NCI-H2196 treated with DMSO at 0.1 percent for 48 hours (cell line): ENCODE data around the gene PTPDC1.
"Not testable (repeated sequence)": the region's sequence is repeated elsewhere in the genome, so short reads cannot be mapped to it uniquely, and the experiment has no call there.

Experiments used
- DNase-seq: peaks from one replicate; lab custom pipeline; 2025; ENCODE audit not compliant: unreplicated experiment; lab: John Stamatoyannopoulos, UW

Gene PTPDC1

DNA sequence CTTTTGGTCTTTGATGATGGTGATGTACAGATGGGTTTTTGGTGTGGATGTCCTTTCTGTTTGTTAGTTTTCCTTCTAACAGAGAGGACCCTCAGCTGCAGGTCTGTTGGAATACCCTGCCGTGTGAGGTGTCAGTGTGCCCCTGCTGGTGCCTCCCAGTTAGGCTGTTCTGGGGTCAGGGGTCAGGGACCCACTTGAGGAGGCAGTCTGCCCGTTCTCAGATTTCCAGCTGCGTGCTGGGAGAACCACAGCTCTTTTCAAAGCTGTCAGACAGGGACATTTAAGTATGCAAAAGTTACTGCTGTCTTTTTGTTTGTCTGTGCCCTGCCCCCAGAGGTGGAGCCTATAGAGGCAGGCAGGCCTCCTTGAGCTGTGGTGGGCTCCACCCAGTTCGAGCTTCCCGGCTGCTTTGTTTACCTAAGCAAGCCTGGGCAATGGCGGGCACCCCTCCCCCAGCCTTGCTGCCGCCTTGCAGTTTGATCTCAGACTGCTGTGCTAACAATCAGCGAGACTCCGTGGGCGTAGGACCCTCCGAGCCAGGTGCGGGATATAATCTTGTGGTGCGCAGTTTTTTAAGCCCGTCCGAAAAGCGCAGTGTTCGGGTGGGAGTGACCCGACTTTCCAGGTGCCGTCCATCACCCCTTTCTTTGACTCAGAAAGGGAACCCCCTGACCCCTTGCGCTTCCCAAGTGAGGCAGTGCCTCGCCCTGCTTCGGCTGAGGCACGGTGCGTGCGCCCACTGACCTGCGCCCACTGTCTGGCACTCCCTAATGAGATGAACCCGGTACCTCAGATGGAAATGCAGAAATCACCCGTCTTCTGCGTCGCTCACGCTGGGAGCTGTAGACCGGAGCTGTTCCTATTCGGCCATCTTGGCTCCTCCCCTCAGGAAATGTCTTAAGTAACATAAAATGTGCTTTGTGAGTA, 10.2 kb downstream of the PTPDC1 start:
- DNase-seq, result not testable (repeated sequence)

DNA sequence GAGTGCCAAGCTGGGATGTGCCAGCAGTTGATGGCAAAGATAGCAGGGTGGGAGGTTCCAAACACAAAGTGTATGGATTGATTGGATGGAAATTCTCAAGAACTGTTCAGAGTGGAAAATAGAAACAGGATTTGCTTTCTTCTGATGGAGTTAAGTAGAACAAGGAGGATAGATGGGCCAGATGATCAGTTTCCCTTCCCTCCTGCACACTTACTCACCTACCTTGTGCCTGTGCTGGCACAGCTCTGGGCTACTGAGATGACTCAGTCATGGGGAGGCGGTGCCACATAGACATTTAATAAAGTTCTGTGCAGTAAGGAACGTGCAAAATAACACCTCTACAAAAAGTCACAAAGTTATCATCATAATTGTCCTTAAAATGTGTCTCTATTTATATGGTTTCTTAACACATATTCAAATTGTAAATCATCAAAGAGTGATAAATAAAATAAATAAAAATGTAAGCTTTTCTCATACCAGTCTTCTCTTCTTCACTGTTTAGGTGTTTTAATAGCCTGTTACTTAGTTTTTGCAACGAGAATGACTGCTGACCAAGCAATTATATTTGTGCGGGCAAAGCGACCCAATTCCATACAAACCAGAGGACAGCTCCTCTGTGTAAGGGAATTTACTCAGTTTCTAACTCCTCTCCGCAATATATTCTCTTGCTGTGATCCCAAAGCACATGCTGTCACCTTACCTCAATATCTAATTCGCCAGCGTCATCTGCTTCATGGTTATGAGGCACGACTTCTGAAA, 12.7 kb downstream of the PTPDC1 start:
- no peak for DNase-seq

GRCh38 chr9:94097788-94098414, 13.6 kb downstream of the PTPDC1 start:
- no peak for DNase-seq

- no peak for DNase-seq
Observed at GRCh38 chr9:94100152-94100879, 16.1 kb downstream of the PTPDC1 start.

GRCh38 chr9:94101162-94101853, 17.0 kb downstream of the PTPDC1 start:
- no peak for DNase-seq

DNA sequence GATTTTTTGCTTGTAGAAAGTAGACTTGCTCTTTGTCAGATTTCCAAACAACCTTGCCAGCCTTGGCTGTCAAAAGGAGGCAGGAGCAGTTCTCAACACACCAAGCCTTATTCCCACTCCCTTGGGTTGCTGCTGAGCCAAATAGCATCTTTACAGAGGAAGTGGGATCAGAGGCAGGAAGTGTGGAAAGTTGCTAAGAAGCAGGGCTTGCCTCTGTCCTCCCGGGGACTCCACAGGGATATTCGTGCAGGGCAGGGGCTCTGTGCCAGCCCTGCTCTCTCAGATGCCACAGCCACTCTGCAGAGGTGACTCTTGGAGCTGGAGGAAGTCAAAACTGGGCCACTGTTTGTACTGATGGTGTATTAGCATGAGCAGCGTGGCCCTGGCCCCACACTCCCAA, 24.3 kb downstream of the PTPDC1 start:
- no peak for DNase-seq

- no peak for DNase-seq
Observed at GRCh38 chr9:94110821-94111252, 26.6 kb downstream of the PTPDC1 start.

DNA sequence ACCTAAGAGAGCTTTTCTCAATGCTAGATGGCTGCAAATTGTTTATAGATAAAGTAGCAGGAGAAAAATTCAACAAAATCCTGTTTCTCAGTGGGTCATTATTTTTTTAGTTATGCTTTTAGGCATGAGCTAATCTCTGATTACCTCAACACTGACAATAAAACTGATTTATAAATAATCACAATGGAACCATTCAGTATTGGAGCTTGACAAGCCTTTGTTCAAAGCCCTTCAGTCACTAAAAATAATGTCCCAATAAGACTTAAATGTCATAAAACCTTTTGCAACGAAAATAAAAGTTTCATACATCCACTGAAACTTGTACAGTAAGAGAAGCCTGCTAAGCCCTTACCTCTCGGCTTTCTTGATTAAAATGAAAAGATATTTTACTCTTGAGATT, 27.2 kb downstream of the PTPDC1 start:
- no peak for DNase-seq

GRCh38 chr9:94112716-94113465, 28.6 kb downstream of the PTPDC1 start:
- no peak for DNase-seq

GRCh38 chr9:94120088-94120487, 35.8 kb downstream of the PTPDC1 start:
- not testable (repeated sequence) for DNase-seq

DNA sequence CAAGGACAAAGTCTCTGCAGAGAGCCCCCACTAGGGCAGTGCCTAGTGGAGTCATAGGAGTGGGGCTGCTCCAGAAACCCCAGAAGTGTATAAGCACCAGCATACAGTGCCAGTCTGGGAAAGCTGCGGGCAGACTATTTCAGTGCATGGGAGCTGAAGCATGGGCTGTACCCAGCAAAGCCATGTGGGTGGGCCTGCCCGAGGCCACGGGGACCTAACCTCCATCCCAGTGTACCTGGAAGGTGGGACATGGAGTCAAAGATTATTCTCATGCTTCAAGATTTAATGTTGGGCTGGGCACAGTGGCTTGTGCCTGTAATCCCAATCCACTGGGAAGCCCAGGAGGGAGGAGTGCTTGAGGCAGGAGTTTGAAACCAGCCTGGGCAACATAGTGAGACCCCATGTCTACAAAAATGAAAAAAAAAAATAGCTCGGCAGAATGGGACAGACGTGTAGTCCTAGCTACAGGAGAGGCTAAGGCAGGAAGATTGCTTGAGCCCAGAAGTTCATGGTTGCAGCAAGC, 36.7 kb downstream of the PTPDC1 start:
- no peak for DNase-seq

- DNase-seq, result no peak
Observed at GRCh38 chr9:94126844-94127243, 42.6 kb downstream of the PTPDC1 start.

DNA sequence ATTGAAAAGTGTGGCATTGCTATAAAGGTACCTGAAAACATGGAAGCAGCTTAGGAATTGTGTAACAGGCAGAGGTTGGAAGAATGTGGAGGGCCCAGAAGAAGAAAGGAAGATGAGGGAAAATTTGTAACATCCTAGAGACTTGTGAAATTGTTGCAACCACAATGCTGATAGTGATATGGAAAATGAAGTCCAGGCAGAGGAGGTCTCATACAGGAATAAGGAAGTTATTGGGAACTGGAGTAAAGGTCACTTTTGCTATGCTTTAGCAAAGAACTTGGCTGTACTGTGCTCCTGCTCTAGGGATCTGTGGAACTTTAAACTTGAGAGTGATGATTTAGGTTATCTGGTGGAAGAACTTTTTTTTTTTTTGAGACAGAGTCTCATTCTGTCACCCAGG, 43.5 kb downstream of the PTPDC1 start:
- no peak for DNase-seq

DNA sequence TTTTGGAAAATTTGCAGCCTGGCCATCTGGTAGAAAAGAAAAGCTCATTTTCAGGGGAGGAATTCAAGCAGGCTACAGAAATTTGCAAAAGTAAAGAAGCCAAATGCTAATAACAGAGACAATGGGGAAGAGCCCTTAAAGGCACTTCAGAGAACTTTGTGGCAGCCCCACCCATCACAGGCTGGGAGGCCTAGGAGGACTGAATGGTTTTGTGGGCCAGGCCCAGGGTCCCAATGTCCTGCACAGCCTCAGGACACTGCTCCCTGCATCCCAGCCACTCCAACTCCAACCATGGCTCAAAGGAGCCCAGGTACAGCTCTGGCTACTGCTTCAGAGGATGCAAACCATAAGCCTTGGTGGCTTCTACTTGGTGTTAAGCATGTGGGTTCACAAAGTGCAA, 44.3 kb downstream of the PTPDC1 start:
- DNase-seq, result no peak

- DNase-seq, result no peak
Observed at GRCh38 chr9:94134629-94135028, 50.4 kb downstream of the PTPDC1 start.

- no peak for DNase-seq
Observed at GRCh38 chr9:94135222-94135621, 51.0 kb downstream of the PTPDC1 start.

DNA sequence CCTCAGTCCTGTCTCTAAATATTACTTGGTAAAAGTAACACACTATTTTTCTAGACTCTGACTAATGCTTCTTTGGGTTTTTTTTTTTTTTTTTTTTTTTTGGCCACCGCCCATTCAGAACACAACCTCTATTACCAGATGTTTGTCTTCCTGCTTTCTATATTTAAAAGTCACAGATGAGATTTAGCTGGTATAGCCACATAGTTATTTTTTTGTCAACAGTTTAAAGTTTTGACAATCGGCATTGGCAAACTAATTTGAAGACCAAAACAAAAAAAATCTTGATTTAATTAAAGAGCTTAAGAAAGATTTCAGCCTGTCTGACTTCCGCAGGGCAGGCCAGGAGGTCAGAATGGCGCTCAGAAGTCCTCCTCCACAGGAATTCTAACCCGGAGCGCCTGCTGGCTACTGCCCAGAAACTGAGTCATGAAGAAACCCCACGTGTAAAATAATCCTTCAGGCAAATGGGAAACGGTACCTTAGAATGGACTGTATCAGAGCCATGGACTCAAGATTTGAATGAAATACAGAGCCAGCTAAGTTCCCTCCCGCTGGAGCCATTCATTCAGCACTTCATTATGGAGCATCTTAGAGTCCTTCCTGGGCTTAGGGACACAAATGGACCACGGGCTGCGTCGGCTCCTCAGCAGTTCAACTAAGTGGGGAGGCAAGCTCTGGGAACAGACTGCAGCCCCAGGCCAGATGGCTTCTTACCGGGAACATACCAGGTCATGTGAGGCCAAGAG, 55.6 kb downstream of the PTPDC1 start:
- DNase-seq, result no peak

DNA sequence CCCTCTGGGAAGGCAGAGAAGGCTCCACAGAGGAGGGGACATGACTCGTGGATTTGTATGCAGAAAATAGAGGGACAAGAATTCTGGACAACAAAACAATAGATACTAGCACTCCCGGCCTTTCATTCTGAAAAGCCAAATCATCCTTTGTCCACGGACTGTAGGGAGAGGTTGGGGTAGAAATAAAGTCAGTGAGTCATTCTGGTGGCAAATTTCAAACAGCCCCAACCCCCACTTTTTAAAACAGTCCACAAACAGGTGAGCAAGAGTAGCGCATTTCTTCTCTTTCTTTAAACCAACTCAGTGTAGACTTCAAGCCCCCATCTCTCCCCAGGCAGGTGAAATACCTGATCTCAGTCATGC, 56.1 kb downstream of the PTPDC1 start:
- no peak for DNase-seq
